ENCODE results near the gene FRYL.

GRCh38 chr4:48490680-48491513 lies 289.2 kb downstream of the FRYL start:
- TF ChIP-seq POLR2AphosphoS5 (IDR thresholded peaks at IDR 0.05; ENCODE audit: low read depth, low read length), result no peak
- TF ChIP-seq CTCF (IDR thresholded peaks at IDR 0.05; ENCODE audit: control extremely low read depth in 1 of 3, insufficient read depth in 1 of 3, low read depth in 1 of 3, low read length in 3 of 3), result no peak
- no peak for TF ChIP-seq USF2 (IDR thresholded peaks at IDR 0.05; ENCODE audit: low read length)
- TF ChIP-seq NANOG (IDR thresholded peaks at IDR 0.05; ENCODE audit: insufficient read depth, low read depth, low read length, poor library complexity, severe bottlenecking), result no peak
- no peak for TF ChIP-seq POLR2A (IDR thresholded peaks at IDR 0.05; ENCODE audit: control extremely low read depth in 1 of 2, low read depth in 2 of 2, low read length in 2 of 2)
- no peak for TF ChIP-seq CHD2 (IDR thresholded peaks at IDR 0.05; ENCODE audit: low read length)

Data from H1 (cell line).